Heart right ventricle (tissue), 16 donors: Measurements from ENCODE around the gene TPP2. TPM values are rescaled to one million over a fixed set of nuclear protein-coding genes. Genes with fewer than 3 reads are reported as not detected.
A peak's percentile ranks its signal among the peaks of the same experiment; 100 is the strongest.

Source experiments
- ATAC-seq, 8 donors: fragments of 200-7000 bp; cut with Tn5 transposase; one replicate each; pipeline ENCODE4 v1.9.1; 2020; ENCODE audit warnings: mild to moderate bottlenecking in 8 of 8, moderate library complexity in 8 of 8, moderate number of reproducible peaks in 1 of 8
- DNase-seq, 2 donors: peaks; one replicate each; pipeline ENCODE4 v3.0.0-alpha.2; 2020
- H3K27ac ChIP-seq, 10 donors: fragments of 200-600 bp; sonication (generic) in 2 of 10; one replicate each; pipeline versions ENCODE4 v1.5.0 to v1.8.0; 2020 to 2022; ENCODE audit warnings: mild to moderate bottlenecking in 3 of 10
- H3K27me3 ChIP-seq, 7 donors: fragments of 200-600 bp; one replicate each; pipeline ENCODE4 v1.8.0; 2021 to 2022; ENCODE audit warnings: mild to moderate bottlenecking in 2 of 7
- H3K36me3 ChIP-seq, 9 donors: fragments of 200-600 bp; sonication (generic) in 1 of 9; one replicate each; pipeline versions ENCODE4 v1.5.0 to v1.8.0; 2020 to 2022; ENCODE audit warnings: mild to moderate bottlenecking in 2 of 9
- H3K4me1 ChIP-seq, 9 donors: fragments of 200-600 bp; sonication (generic) in 1 of 9; one replicate each; pipeline versions ENCODE4 v1.5.0 to v1.8.0; 2020 to 2022; ENCODE audit warnings: mild to moderate bottlenecking in 4 of 9
- H3K4me3 ChIP-seq, 10 donors: fragments of 200-600 bp; sonication (generic) in 2 of 10; one replicate each; pipeline versions ENCODE4 v1.5.0 to v1.8.0; 2020 to 2022; ENCODE audit warnings: mild to moderate bottlenecking in 7 of 10, moderate library complexity in 2 of 10
- H3K9me3 ChIP-seq, 11 donors: fragments of 200-600 bp in 10 of 11; sonication (generic) in 2 of 11; one replicate each; pipeline versions ENCODE4 v1.5.0 to v1.8.0; 2013 to 2022; ENCODE audit warnings: mild to moderate bottlenecking in 2 of 11, control low read depth in 1 of 11, moderate library complexity in 1 of 11
- WGBS, 2 donors: extraction: QIAGEN DNeasy Blood & Tissue Kit; methylation state at CpG; one replicate each; pipeline ENCODE4 v1.1.7; 2013; ENCODE audit warnings: inconsistent platforms in 1 of 2; 5-methylcytosine and 5-hydroxymethylcytosine counted together
- intact Hi-C, 10 donors: fragments of 100-400 bp; cut with DNase I; formaldehyde crosslinking; loops; one replicate each; pipeline versions ENCODE4 v1.11.1 to v1.14.2; 2022
- polyA plus RNA-seq, 2 donors: library from polyadenylated mRNA; stranded (reverse); fragments of 200-250 nt; gene quantifications; one replicate each; pipeline ENCODE4 v1.2.3, GENCODE V29; 2013
- total RNA-seq, 10 donors: library from RNA; stranded (reverse); fragmentation: NEBNext Ultra II Directional in 3 of 10; extraction: Animal tissue kit (Norgen Biotek cat#: 25700) in 3 of 10; gene quantifications; one replicate each; pipeline versions ENCODE4 v1.2.1 to v1.2.4, GENCODE V29; 2021 to 2023
- TF ChIP-seq, protein P1 (sequence below), 9 donors: fragments of 200-600 bp; sonication (generic) in 2 of 9; IDR thresholded peaks; one replicate each; pipeline versions ENCODE4 v1.5.0 to v1.8.0; 2021 to 2022; ENCODE audit warnings: antibody characterized with exemption in 9 of 9, mild to moderate bottlenecking in 5 of 9, moderate library complexity in 1 of 9
- donor health status: Arrhythmogenic right ventricular cardiomyopathy.
- donor health status: ischemic (EF 13 %, LVEDD 7.1; RV severe dilation, severe dysfunction).
- donor health status: healthy with polysubstance abuse.
- donor health status: DM: no; HTN: yes; CAD: no.
- donor health status: DM: no; HTN: no; CAD: no.
- donor health status: ischemic (EF 25% LVEDD 6.9; RV normal size, moderate dysfunction).
- donor health status: ischemic (EF 25% LVEDD 5.7; RV mildly dilated, moderate dysfunction).
- donor health status: healthy.
- donor health status: DM: yes; HTN: yes; CAD: no.
- donor health status: Ischemic cardiomyopathy.
- donor health status: ischemic (EF 35%, LVEDD 5.7; RV mildly dilated, moderate dysfunction).
- donor health status: nonischemic (EF 11% LVEDD 7.7; RV severe dilation, severe dysfunction).
- donor health status: DM: yes; HTN: yes; CAD: no.
- donor health status: PGD.
- donor health status: ischemic (EF 29% LVEDD 5.4; RV normal size, mild dysfunction).
- donor health status: nonischemic (EF 23%, LVEDD 6.1; RV moderate dilation, normal function).

Gene TPP2
- total and polyA plus RNA-seq, 12 donors, result 13.2 to 36.8 (median 31.1) TPM

DNA sequence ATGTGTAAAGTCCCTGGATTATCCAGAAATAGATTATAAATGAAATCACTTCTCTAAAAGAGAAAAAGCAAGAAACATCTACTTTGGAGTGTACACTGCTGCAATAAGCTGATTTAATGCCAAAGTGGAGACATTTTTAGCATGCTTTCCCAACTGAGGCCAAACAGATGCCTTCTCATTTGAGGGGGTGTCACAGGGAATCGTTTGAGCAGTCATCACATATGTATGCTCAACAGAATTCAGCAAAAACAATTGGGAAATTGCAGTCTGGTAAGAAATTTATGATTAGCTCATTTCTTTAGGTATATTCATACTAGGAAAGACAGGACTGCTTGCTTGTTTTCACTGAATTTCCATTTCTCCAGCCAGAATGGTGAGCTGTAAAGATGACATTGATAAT, 27.3 kb upstream of the TPP2 start:
- 24 to 27% methylated on average over 1 of the region's 1 CpG for WGBS, 2 donors
- ATAC-seq, result no peak
- TF ChIP-seq, protein P1, sequence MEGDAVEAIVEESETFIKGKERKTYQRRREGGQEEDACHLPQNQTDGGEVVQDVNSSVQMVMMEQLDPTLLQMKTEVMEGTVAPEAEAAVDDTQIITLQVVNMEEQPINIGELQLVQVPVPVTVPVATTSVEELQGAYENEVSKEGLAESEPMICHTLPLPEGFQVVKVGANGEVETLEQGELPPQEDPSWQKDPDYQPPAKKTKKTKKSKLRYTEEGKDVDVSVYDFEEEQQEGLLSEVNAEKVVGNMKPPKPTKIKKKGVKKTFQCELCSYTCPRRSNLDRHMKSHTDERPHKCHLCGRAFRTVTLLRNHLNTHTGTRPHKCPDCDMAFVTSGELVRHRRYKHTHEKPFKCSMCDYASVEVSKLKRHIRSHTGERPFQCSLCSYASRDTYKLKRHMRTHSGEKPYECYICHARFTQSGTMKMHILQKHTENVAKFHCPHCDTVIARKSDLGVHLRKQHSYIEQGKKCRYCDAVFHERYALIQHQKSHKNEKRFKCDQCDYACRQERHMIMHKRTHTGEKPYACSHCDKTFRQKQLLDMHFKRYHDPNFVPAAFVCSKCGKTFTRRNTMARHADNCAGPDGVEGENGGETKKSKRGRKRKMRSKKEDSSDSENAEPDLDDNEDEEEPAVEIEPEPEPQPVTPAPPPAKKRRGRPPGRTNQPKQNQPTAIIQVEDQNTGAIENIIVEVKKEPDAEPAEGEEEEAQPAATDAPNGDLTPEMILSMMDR (IDR thresholded peaks at IDR 0.05), result no peak

DNA sequence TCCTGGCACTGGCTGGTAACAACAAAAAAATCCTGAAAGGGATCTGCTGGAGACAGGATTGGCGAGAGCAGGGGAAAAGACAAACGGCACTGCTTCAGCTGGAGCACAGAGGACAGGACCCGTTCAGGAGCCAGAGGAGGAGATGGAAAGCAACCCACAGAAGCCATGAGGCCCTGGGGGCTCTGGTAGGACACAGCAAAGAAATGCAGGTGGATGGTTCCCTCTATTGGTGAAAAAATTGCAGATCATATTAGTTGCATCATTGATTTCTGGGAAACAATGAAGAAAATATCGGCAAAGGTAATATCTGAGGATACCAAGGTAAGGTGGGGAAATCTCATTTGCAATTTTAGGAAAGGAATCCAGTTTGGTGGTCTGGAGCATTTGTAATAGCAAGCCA, 25.7 kb upstream of the TPP2 start:
- peaks cover 0 to 19% (median 0%) of the 10 kb centered on the region in 7 donors for H3K27me3 ChIP-seq
- H3K27ac ChIP-seq, result no peak overlapping the region
- intact Hi-C loops, result no loop called here
- ATAC-seq (no peak), DNase-seq (no peak)
- TF ChIP-seq, protein P1 (IDR thresholded peaks at IDR 0.05), result peak in 1 of 9 donors; percentile 4
- no peaks in the 10 kb centered on the region for H3K36me3 ChIP-seq
- no peak overlapping the region for H3K4me3 ChIP-seq
- no peaks in the 10 kb centered on the region for H3K4me1 ChIP-seq
- WGBS, 2 donors, result 60 to 66% methylated on average over 4 of the region's 4 CpGs
- no peaks in the 10 kb centered on the region for H3K9me3 ChIP-seq

More for the DNA sequence above, 27.3 kb upstream of the TPP2 start:
- Histone ChIP-seq H3K27me3 (peaks cover 0 to 31% (median 11%) of the 10 kb centered on the region in 7 donors), H3K9me3 (no peaks in the 10 kb centered on the region), H3K27ac (no peak overlapping the region), H3K4me1 (no peaks in the 10 kb centered on the region), H3K36me3 (no peaks in the 10 kb centered on the region), H3K4me3 (no peak overlapping the region)
- no peak for DNase-seq
- intact Hi-C loops, result no loop called here

DNA sequence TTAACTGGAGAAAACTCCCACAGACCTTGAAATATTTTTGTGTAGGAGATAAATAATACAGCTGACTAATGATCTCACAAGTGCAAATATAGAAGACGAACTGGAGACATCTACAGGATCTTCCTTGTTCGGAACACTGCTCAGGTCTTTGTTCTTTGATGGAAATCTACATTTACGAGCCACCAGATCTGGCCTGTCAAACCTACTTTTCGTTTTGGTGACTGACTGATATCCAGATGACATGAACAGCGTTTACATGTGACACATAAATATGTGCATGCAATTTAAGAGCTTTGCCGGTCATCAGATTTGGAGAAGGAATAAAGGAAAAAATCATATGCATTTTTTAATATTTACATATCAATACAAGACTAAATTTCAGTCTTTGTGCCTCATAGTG, 24.5 kb upstream of the TPP2 start:
- no peak overlapping the region for H3K27ac ChIP-seq
- H3K27me3 ChIP-seq, result peaks cover 0 to 17% (median under 1%) of the 10 kb centered on the region in 7 donors
- intact Hi-C loops, result no loop called here
- DNase-seq, result no peak
- TF ChIP-seq, protein P1 (IDR thresholded peaks at IDR 0.05), result no peak
- WGBS, 2 donors, result 53 to 68% methylated on average over 6 of the region's 6 CpGs
- H3K9me3 ChIP-seq, result no peaks in the 10 kb centered on the region
- no peak overlapping the region for H3K4me3 ChIP-seq
- no peaks in the 10 kb centered on the region for H3K36me3 ChIP-seq
- no peak for ATAC-seq
- H3K4me1 ChIP-seq, result no peaks in the 10 kb centered on the region

DNA sequence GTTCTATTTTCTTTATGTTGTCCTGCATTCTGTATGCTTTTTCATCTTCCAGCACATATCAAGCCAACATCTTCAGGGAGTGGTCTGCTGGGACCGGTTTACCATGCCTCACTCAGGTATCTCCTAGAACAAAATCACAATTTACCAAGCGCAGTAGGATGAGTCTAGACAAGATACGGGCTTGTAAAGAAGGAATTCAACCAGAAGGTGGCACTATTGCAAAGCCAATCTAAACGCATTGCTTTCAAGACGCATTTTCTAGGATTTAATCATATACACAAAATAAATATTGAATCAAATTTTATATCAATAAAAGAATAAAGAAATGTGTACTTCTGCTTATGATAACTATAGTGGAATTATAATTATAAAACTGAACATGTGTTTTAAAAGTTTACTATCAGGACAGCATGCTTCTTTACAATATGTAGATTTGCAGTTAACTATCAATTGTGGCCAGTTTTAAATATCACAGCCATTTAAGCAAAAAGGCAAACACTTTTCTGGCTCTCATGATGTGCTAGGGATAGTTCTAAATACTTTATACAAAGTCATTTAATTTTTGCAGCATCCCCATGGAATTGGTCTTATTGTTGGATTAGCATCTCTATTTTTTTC, 16.1 kb upstream of the TPP2 start:
- H3K4me1 ChIP-seq, result peaks cover 0 to 7% (median 0%) of the 10 kb centered on the region in 9 donors
- H3K36me3 ChIP-seq, result no peaks in the 10 kb centered on the region
- H3K27ac ChIP-seq, result no peak overlapping the region
- H3K4me3 ChIP-seq, result no peak overlapping the region
- WGBS, 2 donors, result 1 to 2% methylated on average over 5 of the region's 5 CpGs
- H3K9me3 ChIP-seq, result no peaks in the 10 kb centered on the region
- H3K27me3 ChIP-seq, result peaks cover 0 to 19% (median 0%) of the 10 kb centered on the region in 7 donors
- DNase-seq (peak in 1 of 2 donors; percentile 38), ATAC-seq (peak in 6 of 8 donors; percentile 60 to 74 (median 68))
- intact Hi-C loops, result loop anchor here in 7 of 10 donors (1.0 to 10.0 kb wide), 9 partner anchors 142 to 272 kb away; partner anchors contain the start of gene ERCC5 (in 2 of the 7)
- TF ChIP-seq, protein P1 (IDR thresholded peaks at IDR 0.05), result peak; percentile 30 to 87 (median 81)
